Measurements from ENCODE around the gene TMEM54.

GRCh38 chr1:32883338-32884031 is 17.7 kb downstream of the TMEM54 start:
- TF ChIP-seq ZNF16 (tag by site-specific recombination; IDR thresholded peaks at IDR 0.05; ENCODE audit: low read depth) (no peak), ZNF610 (tag by site-specific recombination; IDR thresholded peaks at IDR 0.05; ENCODE audit: borderline replicate concordance) (no peak), CTCF (tag by site-specific recombination; IDR thresholded peaks at IDR 0.05) (no peak), RBAK (tag by site-specific recombination; IDR thresholded peaks at IDR 0.05) (no peak), GLI4 (tag by site-specific recombination; IDR thresholded peaks at IDR 0.05) (no peak), ZNF768 (tag by site-specific recombination; IDR thresholded peaks at IDR 0.05) (peak; percentile 82; the same call in 1 of the 2 replicates), ZNF324 (tag by site-specific recombination; IDR thresholded peaks at IDR 0.05) (no peak), REST (tag by site-specific recombination; IDR thresholded peaks at IDR 0.05) (no peak), ZNF133 (tag by site-specific recombination; IDR thresholded peaks at IDR 0.05) (no peak), ZNF354C (tag by site-specific recombination; IDR thresholded peaks at IDR 0.05; ENCODE audit: borderline replicate concordance, low read depth) (no peak), ZNF138 (tag by site-specific recombination; IDR thresholded peaks at IDR 0.05; ENCODE audit: borderline replicate concordance) (no peak), ZNF670 (tag by site-specific recombination; IDR thresholded peaks at IDR 0.05; ENCODE audit: low read depth) (no peak)

Measured in HEK293 (cell line).